ENCODE results near the gene AIRE. TPM values are rescaled to one million over a fixed set of nuclear protein-coding genes. Genes with fewer than 3 reads are reported as not detected.

The AIRE gene
- total RNA-seq, 3 donors from 2014 or later = not detected

DNA sequence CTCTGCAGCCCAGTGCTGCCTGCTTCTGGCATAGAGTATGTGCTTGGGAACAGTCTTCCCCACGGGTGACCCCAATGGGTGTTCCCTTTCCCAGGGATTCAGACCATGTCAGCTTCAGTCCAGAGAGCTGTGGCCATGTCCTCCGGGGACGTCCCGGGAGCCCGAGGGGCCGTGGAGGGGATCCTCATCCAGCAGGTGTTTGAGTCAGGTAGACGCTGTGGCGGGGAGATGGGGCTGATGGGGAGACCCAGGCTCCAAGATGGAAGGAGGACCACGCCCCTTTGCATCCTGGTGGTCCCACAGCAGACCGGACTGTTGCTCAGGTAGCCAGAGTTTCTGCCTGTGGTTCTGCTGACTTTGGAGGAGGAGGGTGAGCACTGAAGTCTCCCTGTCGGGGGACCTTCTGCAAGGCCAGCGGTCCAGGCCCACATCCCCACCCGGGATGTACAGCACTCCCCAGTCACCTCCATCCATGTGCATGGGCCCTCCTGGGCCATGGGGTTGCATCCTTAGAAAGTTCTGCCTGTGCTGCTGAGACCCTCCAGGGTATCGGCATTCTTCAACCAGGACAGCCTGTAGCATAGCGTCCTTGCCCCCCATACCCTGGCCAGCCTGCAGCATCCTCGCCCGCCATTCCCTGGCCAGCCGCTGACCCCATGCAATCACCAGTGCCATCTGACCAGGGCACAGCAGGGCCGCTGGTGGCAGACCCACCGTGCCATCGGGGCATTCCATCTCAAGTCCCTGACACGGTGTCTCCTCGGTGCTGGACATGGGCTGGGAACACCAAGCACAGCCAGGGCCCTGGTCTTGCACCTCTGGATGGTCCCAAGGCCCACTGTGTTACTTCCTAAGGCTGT, 2.8 kb downstream of the AIRE start:
- Histone ChIP-seq H3K27ac (no peak overlapping the region), H3K4me1 (no peaks in the 10 kb centered on the region), H3K27me3 (peaks cover 2 to 27% of the 10 kb centered on the region in 2 donors), H3K36me3 (no peaks in the 10 kb centered on the region), H3K9me3 (no peaks in the 10 kb centered on the region), H3K4me3 (no peak overlapping the region)
- TF ChIP-seq POLR2A (IDR thresholded peaks at IDR 0.05) (no peak), POLR2AphosphoS5 (IDR thresholded peaks at IDR 0.05) (no peak)
- TF ChIP-seq, protein P1, sequence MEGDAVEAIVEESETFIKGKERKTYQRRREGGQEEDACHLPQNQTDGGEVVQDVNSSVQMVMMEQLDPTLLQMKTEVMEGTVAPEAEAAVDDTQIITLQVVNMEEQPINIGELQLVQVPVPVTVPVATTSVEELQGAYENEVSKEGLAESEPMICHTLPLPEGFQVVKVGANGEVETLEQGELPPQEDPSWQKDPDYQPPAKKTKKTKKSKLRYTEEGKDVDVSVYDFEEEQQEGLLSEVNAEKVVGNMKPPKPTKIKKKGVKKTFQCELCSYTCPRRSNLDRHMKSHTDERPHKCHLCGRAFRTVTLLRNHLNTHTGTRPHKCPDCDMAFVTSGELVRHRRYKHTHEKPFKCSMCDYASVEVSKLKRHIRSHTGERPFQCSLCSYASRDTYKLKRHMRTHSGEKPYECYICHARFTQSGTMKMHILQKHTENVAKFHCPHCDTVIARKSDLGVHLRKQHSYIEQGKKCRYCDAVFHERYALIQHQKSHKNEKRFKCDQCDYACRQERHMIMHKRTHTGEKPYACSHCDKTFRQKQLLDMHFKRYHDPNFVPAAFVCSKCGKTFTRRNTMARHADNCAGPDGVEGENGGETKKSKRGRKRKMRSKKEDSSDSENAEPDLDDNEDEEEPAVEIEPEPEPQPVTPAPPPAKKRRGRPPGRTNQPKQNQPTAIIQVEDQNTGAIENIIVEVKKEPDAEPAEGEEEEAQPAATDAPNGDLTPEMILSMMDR (IDR thresholded peaks at IDR 0.05) = no peak
- intact Hi-C loops (cut with DNase I; ENCODE audit: low total_unique reads) = no loop called here
- no peak for DNase-seq (ENCODE audit: low spot score in 2 of 2)

DNA sequence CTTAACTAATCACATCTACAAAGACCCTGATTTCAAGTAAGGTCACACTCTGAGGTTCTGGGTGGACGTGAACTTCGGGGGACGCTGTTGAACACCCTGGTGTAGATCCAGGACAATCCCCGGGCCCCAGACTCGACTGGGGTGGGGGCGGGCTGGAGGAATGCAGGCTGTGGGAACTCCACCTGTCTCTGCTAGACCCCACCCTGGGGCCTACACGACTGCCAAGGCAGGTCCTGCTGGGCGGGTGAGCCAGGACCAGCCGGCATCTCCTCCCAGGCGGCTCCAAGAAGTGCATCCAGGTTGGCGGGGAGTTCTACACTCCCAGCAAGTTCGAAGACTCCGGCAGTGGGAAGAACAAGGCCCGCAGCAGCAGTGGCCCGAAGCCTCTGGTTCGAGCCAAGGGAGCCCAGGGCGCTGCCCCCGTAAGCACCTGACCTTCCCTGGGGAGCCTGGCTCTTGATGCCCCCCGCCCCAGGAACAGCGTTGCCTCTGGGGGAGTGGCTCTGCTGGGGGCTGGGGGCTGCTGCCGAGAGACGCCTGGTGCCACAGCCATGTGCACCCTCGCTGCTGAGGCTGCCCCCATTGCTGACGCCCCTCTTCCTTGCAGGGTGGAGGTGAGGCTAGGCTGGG, 3.8 kb downstream of the AIRE start:
- Histone ChIP-seq H3K4me1 (no peaks in the 10 kb centered on the region), H3K9me3 (no peaks in the 10 kb centered on the region), H3K27me3 (peaks cover 2 to 27% of the 10 kb centered on the region in 2 donors), H3K36me3 (no peaks in the 10 kb centered on the region), H3K4me3 (no peak overlapping the region), H3K27ac (no peak overlapping the region)
- intact Hi-C loops (cut with DNase I; ENCODE audit: low total_unique reads) = loop anchor here (5.0 kb wide), 1 partner anchor 217 kb away; no protein-coding TSS in a partner anchor
- DNase-seq (ENCODE audit: low spot score in 2 of 2) = no peak
- no peak for TF ChIP-seq POLR2AphosphoS5 (IDR thresholded peaks at IDR 0.05)
- TF ChIP-seq, protein P1 (IDR thresholded peaks at IDR 0.05) = no peak
- TF ChIP-seq POLR2A (IDR thresholded peaks at IDR 0.05) = no peak

DNA sequence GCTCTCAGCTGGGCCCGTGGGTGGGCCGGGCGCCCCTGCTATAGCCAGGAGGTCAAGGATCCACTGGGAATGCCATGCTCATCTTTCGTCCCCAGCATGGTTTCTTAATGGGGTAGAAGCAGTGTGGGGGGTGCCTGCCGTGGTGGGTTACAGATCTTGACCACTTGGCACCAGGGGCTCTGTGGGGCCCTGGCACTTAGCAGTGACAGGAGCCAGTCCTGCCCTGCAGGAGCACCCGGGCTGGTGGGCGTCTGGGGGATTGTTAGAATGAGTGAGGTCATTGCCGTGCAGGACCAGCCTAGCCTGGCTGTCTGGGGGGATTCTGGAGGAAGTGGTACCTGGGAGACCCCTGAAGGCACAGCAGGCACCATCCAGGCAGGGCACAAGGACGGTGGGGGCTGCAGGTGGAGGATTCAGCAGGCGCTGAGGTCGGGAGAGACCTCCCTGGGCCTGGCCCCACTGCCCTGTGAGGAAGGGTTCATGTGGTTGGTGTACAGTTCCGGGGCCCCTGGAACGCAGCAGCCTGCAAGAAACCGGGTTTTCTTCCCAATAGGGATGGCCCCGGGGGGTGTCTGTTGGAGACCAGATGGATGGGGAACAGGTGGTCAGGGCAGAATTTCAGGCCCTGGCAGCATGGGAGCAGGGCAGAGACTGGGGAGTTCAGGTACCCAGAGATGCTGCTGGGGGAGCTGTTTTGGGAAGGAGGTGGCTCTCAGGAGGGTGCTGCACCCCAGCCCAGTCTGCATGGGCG, 4.8 kb downstream of the AIRE start:
- intact Hi-C loops (cut with DNase I; ENCODE audit: low total_unique reads) = loop anchor here (5.0 kb wide), 1 partner anchor 218 kb away; no protein-coding TSS in a partner anchor
- no peak for DNase-seq (ENCODE audit: low spot score in 2 of 2)

DNA sequence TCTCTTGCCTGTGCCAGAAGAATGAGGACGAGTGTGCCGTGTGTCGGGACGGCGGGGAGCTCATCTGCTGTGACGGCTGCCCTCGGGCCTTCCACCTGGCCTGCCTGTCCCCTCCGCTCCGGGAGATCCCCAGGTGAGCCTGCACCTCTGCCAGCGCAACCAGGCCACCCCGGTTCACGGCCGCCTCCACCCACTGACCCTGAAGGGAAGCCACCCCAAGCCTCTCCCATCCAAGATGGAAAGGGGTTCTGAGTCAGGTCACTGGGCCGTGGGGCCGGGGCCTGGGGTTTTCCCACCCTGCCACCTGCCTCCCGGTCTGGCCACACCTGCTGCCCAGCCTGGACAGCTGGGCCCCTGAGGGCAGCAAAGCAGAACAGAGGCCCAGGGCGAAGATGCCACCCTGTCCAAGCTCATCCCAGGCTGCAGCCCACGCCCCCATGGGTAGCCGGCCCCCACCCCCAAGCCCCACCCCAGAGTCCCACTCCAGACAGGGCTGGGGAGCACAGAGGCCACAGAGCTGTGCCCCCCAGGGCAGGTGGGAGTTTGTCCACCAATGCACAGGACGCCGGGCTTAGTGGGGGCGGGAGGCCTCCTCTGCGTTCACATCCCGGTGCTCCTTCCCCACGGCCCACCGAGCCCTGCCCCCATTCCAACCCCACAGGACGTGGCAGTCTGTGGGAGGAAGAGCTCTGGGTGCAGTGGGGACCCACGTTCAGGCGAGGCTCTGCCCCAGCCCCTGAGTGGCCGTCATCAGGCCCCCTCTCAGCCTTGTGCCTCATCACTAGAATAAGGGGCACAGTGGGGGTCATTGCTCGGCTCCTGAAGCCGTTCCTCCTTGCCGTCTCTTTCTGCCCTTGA, 5.6 kb downstream of the AIRE start:
- DNase-seq (ENCODE audit: low spot score in 2 of 2) = no peak
- H3K4me1 ChIP-seq = no peaks in the 10 kb centered on the region
- no peak overlapping the region for H3K4me3 ChIP-seq
- no peak overlapping the region for H3K27ac ChIP-seq
- peaks cover 2 to 14% of the 10 kb centered on the region in 2 donors for H3K27me3 ChIP-seq
- no peaks in the 10 kb centered on the region for H3K9me3 ChIP-seq
- TF ChIP-seq, protein P1 (IDR thresholded peaks at IDR 0.05) = no peak
- TF ChIP-seq POLR2AphosphoS5 (IDR thresholded peaks at IDR 0.05) = no peak
- TF ChIP-seq POLR2A (IDR thresholded peaks at IDR 0.05) = no peak
- H3K36me3 ChIP-seq = no peaks in the 10 kb centered on the region
- intact Hi-C loops (cut with DNase I; ENCODE audit: low total_unique reads) = loop anchor here (5.0 kb wide), 1 partner anchor 219 kb away; no protein-coding TSS in a partner anchor

More for the DNA sequence above, 4.8 kb downstream of the AIRE start:
- Histone ChIP-seq H3K4me3 (no peak overlapping the region), H3K4me1 (no peaks in the 10 kb centered on the region), H3K36me3 (no peaks in the 10 kb centered on the region), H3K27ac (no peak overlapping the region), H3K9me3 (no peaks in the 10 kb centered on the region), H3K27me3 (peaks cover 2 to 22% of the 10 kb centered on the region in 2 donors)
- TF ChIP-seq, protein P1 (IDR thresholded peaks at IDR 0.05) = no peak
- no peak for TF ChIP-seq POLR2A (IDR thresholded peaks at IDR 0.05)
